H9 (cell line): ENCODE results near the gene HTRA3. TPM values are rescaled to one million over a fixed set of nuclear protein-coding genes. Genes with fewer than 3 reads are reported as not detected.

Experiments
- DNase-seq: peaks from one replicate; pipeline ENCODE4 v3.0.0-alpha.2; 2017
- H2AFZ ChIP-seq: one replicate; pipeline ENCODE4 v1.6.1; 2013; ENCODE audit warnings: mild to moderate bottlenecking, low read length, control low read depth, moderate library complexity
- H2AK5ac ChIP-seq: 2 replicates; pipeline ENCODE4 v1.6.1; 2013; ENCODE audit warnings: low read length, control low read depth, mixed read lengths; ENCODE audit not compliant: insufficient read length
- H2BK120ac ChIP-seq: one replicate; pipeline ENCODE4 v1.6.1; 2013; ENCODE audit warnings: low read depth, mild to moderate bottlenecking, low read length, control low read depth, inconsistent platforms; ENCODE audit not compliant: poor library complexity, severe bottlenecking
- H2BK12ac ChIP-seq: 2 replicates; pipeline ENCODE4 v1.6.1; 2013; ENCODE audit warnings: low read length, control low read depth, mixed read lengths, low read depth; ENCODE audit not compliant: insufficient read length
- H2BK15ac ChIP-seq: 2 replicates; pipeline ENCODE4 v1.6.1; 2013; ENCODE audit warnings: low read depth, low read length, control low read depth
- H2BK20ac ChIP-seq: one replicate; pipeline ENCODE4 v1.6.1; 2013; ENCODE audit warnings: low read depth, mild to moderate bottlenecking, low read length, control low read depth, inconsistent platforms; ENCODE audit not compliant: poor library complexity, severe bottlenecking
- H2BK5ac ChIP-seq: 2 replicates; pipeline ENCODE4 v1.6.1; 2013; ENCODE audit warnings: low read length, control low read depth, mixed read lengths; ENCODE audit not compliant: insufficient read length
- H3K14ac ChIP-seq: 2 replicates; pipeline ENCODE4 v1.6.1; 2013; ENCODE audit warnings: low read length, control low read depth; ENCODE audit not compliant: insufficient read depth
- H3K18ac ChIP-seq: 2 replicates; pipeline ENCODE4 v1.6.1; 2013; ENCODE audit warnings: low read depth, mild to moderate bottlenecking, mixed read lengths, low read length, control low read depth; ENCODE audit not compliant: insufficient read length
- H3K23ac ChIP-seq: 2 replicates; pipeline ENCODE4 v1.6.1; 2013; ENCODE audit warnings: low read length, control low read depth, mixed read lengths, low read depth; ENCODE audit not compliant: insufficient read length
- H3K23me2 ChIP-seq: 2 replicates; pipeline ENCODE4 v1.6.1; 2013; ENCODE audit warnings: low read depth, mild to moderate bottlenecking, mixed read lengths, low read length, control low read depth; ENCODE audit not compliant: insufficient read length, poor library complexity, severe bottlenecking
- H3K27ac ChIP-seq: 2 replicates; pipeline ENCODE4 v1.5.1; 2013; ENCODE audit warnings: low read length, control low read depth, mixed read lengths, low read depth; ENCODE audit not compliant: insufficient read length
- H3K27me3 ChIP-seq: 2 replicates; pipeline ENCODE4 v1.6.1; 2013; ENCODE audit warnings: low read length, control low read depth, inconsistent platforms; ENCODE audit not compliant: insufficient read depth
- H3K4ac ChIP-seq: 2 replicates; pipeline ENCODE4 v1.6.1; 2013; ENCODE audit warnings: low read depth, mild to moderate bottlenecking, control low read depth, inconsistent platforms, low read length, moderate library complexity
- H3K4me1 ChIP-seq: 2 replicates; pipeline ENCODE4 v1.6.1; 2013; ENCODE audit warnings: low read length, control low read depth, inconsistent platforms; ENCODE audit not compliant: insufficient read depth
- H3K4me2 ChIP-seq: 2 replicates; pipeline ENCODE4 v1.6.1; 2013; ENCODE audit warnings: low read length, control low read depth, mixed read lengths; ENCODE audit not compliant: insufficient read length, insufficient read depth
- H3K56ac ChIP-seq: 2 replicates; pipeline ENCODE4 v1.6.1; 2013; ENCODE audit warnings: low read depth, mild to moderate bottlenecking, mixed read lengths, low read length, control low read depth; ENCODE audit not compliant: insufficient read length
- H3K79me1 ChIP-seq: 2 replicates; pipeline ENCODE4 v1.6.1; 2013; ENCODE audit warnings: low read depth, mild to moderate bottlenecking, moderate library complexity, low read length, control low read depth, inconsistent platforms; ENCODE audit not compliant: insufficient read depth, poor library complexity, severe bottlenecking
- H3K79me2 ChIP-seq: 2 replicates; pipeline ENCODE4 v1.6.1; 2013; ENCODE audit warnings: low read length, control low read depth, inconsistent platforms; ENCODE audit not compliant: insufficient read depth
- H3K9ac ChIP-seq: 2 replicates; pipeline ENCODE4 v1.6.1; 2013; ENCODE audit warnings: low read length, control low read depth, mixed read lengths; ENCODE audit not compliant: insufficient read length; ENCODE audit errors: extremely low read depth
- H3K9me3 ChIP-seq: one replicate; pipeline ENCODE4 v1.6.1; 2013; ENCODE audit warnings: low read depth, low read length, inconsistent platforms; ENCODE audit not compliant: control insufficient read depth
- H3T11ph ChIP-seq: one replicate; pipeline ENCODE4 v1.6.1; 2013; ENCODE audit warnings: mild to moderate bottlenecking, low read length, control low read depth, inconsistent platforms
- H4K20me1 ChIP-seq: one replicate; pipeline ENCODE4 v1.6.1; 2013; ENCODE audit not compliant: control insufficient read depth, insufficient read length, insufficient read depth
- H4K5ac ChIP-seq: 2 replicates; pipeline ENCODE4 v1.6.1; 2013; ENCODE audit warnings: low read depth, mild to moderate bottlenecking, mixed read lengths, low read length, control low read depth; ENCODE audit not compliant: insufficient read length
- H4K8ac ChIP-seq: replicated peaks from 2 replicates; pipeline ENCODE4 v1.6.1; 2013; ENCODE audit warnings: low read length, control low read depth, mixed read lengths, low read depth; ENCODE audit not compliant: insufficient read length
- H4K91ac ChIP-seq: 2 replicates; pipeline ENCODE4 v1.6.1; 2013; ENCODE audit warnings: low read depth, mild to moderate bottlenecking, moderate library complexity, mixed read lengths, low read length, control low read depth; ENCODE audit not compliant: insufficient read length
- H3K27ac Mint-ChIP-seq, 3 experiments: 2 replicates in 2 of 3; 3 replicates in 1 of 3; pipeline ENCODE4 v1.8.0; 2020 to 2021; ENCODE audit warnings: mixed read lengths in 3 of 3, mild to moderate bottlenecking in 1 of 3, moderate library complexity in 1 of 3
- H3K27me3 Mint-ChIP-seq: 2 replicates; pipeline ENCODE4 v1.8.0; 2021; ENCODE audit warnings: low read depth, mild to moderate bottlenecking, moderate library complexity, mixed read lengths
- H3K36me3 Mint-ChIP-seq, 3 experiments: 2 replicates in 2 of 3; 3 replicates in 1 of 3; pipeline ENCODE4 v1.8.0; 2020 to 2021; ENCODE audit warnings: low read depth in 3 of 3, mixed read lengths in 3 of 3; ENCODE audit not compliant: insufficient read depth in 1 of 3
- H3K4me1 Mint-ChIP-seq, 2 experiments: 2 replicates each; pipeline ENCODE4 v1.8.0; 2020; ENCODE audit warnings: mixed read lengths in 2 of 2
- H3K4me3 Mint-ChIP-seq, 2 experiments: 2 replicates in 1 of 2; 3 replicates in 1 of 2; pipeline ENCODE4 v1.8.0; 2020 to 2021; ENCODE audit warnings: mild to moderate bottlenecking in 2 of 2, mixed read lengths in 2 of 2, moderate library complexity in 1 of 2
- H3K9me3 Mint-ChIP-seq, 2 experiments: 2 replicates in 1 of 2; 3 replicates in 1 of 2; pipeline ENCODE4 v1.8.0; 2020; ENCODE audit warnings: mild to moderate bottlenecking in 2 of 2, mixed read lengths in 2 of 2, moderate library complexity in 1 of 2
- CTCF ChIP-seq: fragments of 200-600 bp; sonication (generic); conservative IDR thresholded peaks from 3 replicates; pipeline ENCODE4 v1.8.0; 2021; ENCODE audit warnings: antibody characterized with exemption, mild to moderate bottlenecking
- WGBS: extraction: QIAGEN DNeasy Blood & Tissue Kit; methylation state at CpG from one replicate; pipeline ENCODE4 v1.1.7; 2013; ENCODE audit warnings: missing lambda C conversion rate, low lambda C conversion rate, mixed read lengths; ENCODE audit not compliant: insufficient read length; ENCODE audit errors: extremely low coverage; 5-methylcytosine and 5-hydroxymethylcytosine counted together
- total RNA-seq: library from RNA; stranded (reverse); gene quantifications from 2 replicates; pipeline ENCODE4 v1.2.1, GENCODE V29; 2021

The HTRA3 gene
- total RNA-seq, 1 experiment from 2014 or later = 3.0 TPM

- no peak overlapping the region for H2BK12ac ChIP-seq
- no peak overlapping the region for H3T11ph ChIP-seq
- Mint-ChIP-seq H3K27me3 (peaks cover 20% of the 10 kb centered on the region), H3K4me1 (peaks cover 0 to 2% of the 10 kb centered on the region in 2 experiments; a peak in 1 of 4 replicates), H3K27ac (no peak overlapping the region), H3K36me3 (no peaks in the 10 kb centered on the region; a peak in 1 of 7 replicates), H3K4me3 (no peak overlapping the region), H3K9me3 (no peaks in the 10 kb centered on the region)
- H3K79me1 ChIP-seq = no peaks in the 10 kb centered on the region
- H3K27ac ChIP-seq = no peak overlapping the region
- peaks cover 5% of the 10 kb centered on the region; the same call in 1 of the 2 replicates for H3K27me3 ChIP-seq
- H2BK120ac ChIP-seq = no peak overlapping the region
- no peaks in the 10 kb centered on the region for H3K9me3 ChIP-seq
- no peak overlapping the region for H3K23ac ChIP-seq
- no peak overlapping the region for H3K9ac ChIP-seq
- H3K18ac ChIP-seq = no peak overlapping the region
- no peak overlapping the region for H2BK15ac ChIP-seq
- no peaks in the 10 kb centered on the region for H3K4me1 ChIP-seq
- no peaks in the 10 kb centered on the region for H3K23me2 ChIP-seq
- no peaks in the 10 kb centered on the region for H3K79me2 ChIP-seq
- no peak overlapping the region for H3K4ac ChIP-seq
- H2AFZ ChIP-seq = no peak overlapping the region
- no peak overlapping the region for H3K4me2 ChIP-seq
- H4K20me1 ChIP-seq = no peaks in the 10 kb centered on the region
- no peak for DNase-seq
- no peak overlapping the region for H2BK5ac ChIP-seq
- no peak overlapping the region for H3K56ac ChIP-seq
- no peak overlapping the region for H3K14ac ChIP-seq
- no peak overlapping the region for H4K8ac ChIP-seq
- TF ChIP-seq CTCF = no peak
- WGBS = no CpG with 5 or more reads among the region's 4 CpGs
- no peak overlapping the region for H4K91ac ChIP-seq
- H2BK20ac ChIP-seq = no peak overlapping the region
- H2AK5ac ChIP-seq = no peak overlapping the region
- no peak overlapping the region for H4K5ac ChIP-seq
Observed at GRCh38 chr4:8275548-8275910, 6.0 kb downstream of the HTRA3 start.
